Stimulated activated CD8-positive, alpha-beta memory T cell treated with anti-CD3 and anti-CD28 coated beads, Interleukin-4, amount 100 ng/mL, for 48 hours (primary cell): Measurements from ENCODE around the gene CHGA.

Experiments used
- DNase-seq: peaks from one replicate; pipeline ENCODE4 v3.0.0-alpha.2; 2020

CHGA gene, protein sequence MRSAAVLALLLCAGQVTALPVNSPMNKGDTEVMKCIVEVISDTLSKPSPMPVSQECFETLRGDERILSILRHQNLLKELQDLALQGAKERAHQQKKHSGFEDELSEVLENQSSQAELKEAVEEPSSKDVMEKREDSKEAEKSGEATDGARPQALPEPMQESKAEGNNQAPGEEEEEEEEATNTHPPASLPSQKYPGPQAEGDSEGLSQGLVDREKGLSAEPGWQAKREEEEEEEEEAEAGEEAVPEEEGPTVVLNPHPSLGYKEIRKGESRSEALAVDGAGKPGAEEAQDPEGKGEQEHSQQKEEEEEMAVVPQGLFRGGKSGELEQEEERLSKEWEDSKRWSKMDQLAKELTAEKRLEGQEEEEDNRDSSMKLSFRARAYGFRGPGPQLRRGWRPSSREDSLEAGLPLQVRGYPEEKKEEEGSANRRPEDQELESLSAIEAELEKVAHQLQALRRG

DNA sequence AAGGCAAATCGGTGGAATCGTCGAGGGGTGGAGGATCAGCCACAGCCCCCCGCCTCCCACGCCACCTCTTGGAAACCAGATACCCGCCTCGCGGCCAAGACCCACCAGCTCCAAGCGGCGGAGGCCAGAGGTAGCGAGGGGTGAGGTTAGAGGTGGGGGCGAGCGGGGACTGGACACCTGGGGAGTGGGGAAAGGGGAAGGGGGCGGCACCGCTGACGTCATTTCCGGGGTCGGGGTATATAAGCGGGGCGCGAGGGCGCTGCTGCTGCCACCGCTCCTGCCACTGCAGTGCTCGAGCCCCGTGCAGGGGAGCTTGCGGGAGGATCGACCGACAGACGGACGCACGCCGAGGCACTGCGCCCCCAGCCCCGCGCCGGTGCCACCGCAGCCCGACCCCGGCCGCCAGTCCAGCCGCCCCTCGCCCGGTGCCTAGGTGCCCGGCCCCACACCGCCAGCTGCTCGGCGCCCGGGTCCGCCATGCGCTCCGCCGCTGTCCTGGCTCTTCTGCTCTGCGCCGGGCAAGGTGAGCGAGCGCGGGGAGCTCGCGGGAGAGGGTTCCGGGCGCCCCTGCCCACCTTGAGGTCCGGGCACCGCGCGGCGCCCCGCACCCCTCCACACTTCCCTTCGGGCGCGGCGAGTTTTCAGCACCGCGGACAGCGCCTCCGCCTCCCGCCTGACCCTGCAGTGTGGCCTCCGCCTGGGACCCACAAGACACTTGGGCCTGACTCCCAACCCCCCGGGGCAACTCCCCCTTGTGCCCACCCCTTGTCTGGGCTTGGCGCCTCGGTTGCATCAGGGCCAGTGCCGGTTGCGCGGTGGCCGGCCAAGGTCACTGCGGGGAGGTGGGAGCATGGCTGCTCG, at the start of gene CHGA:
CHGA (plus strand) TSS at position 268 of the 861 bp plus-strand sequence; CDS start at position 478, 210 bp downstream.
- DNase-seq: peak; percentile 76

DNA sequence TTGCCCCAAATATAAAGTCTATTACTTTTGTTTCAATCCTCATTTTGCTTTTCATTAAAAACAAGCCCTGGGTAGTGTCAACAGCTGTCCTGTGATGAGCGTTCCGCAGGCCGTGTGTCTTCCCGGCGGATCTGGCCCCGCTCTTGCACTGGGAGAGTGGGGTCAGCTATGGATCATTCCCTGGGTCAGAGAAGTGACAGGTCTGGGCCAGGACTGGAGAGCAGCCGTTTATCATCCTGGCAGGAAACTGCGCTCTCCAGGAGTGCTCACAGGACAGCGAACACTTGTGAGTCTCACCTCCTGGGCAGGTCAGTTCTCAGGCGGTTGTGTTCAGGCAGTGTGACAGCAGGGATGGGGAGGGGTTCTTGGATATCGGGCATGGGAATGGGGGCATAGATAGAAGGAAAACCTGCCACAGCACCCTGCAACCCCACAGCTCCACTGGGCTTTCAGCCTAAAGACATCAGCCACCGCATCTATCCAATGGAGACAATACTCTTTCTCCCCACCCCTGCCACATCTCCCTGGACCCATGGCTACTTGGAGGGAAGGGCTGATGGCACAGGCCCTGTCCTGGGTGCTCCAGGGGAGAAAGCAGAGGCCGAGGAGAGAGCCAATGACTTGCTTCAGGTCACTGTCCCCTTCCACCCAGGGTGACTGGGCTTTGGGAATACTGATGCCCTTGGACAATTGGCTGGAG, 47.8 kb upstream of the CHGA start:
- DNase-seq: no peak

DNA sequence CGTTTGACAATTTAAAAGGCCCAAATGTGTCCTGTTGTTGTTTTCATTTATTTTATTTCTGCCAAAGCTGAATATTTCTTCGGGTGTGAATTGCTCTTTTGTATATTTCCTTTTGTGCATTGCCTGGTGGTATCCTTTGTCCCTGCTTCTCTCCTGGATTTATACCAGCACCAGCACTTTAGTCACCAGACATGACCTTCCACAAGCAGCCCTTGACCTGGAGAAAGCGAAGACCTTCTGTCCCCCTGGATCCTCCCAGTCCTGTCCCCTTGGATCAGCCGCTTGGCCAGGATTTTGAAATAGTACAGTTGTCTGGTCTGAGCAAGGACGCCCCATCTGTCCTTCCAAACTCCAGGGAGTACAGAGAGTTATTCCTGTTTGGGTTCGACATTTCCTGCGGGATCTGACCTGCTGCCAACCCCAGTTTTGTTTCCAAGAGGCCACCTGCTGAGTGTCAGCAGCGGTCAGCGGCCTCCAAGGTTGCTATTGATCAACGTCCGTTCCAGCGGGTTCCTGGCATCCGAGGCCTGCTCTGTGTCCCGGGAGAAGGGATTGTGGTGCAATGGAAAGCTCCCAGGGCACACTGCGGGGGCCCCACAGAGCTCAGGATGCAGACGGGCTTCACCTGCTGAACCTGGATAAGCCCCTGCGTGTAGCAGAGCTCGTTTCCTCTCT, 45.1 kb upstream of the CHGA start:
- no peak for DNase-seq

DNA sequence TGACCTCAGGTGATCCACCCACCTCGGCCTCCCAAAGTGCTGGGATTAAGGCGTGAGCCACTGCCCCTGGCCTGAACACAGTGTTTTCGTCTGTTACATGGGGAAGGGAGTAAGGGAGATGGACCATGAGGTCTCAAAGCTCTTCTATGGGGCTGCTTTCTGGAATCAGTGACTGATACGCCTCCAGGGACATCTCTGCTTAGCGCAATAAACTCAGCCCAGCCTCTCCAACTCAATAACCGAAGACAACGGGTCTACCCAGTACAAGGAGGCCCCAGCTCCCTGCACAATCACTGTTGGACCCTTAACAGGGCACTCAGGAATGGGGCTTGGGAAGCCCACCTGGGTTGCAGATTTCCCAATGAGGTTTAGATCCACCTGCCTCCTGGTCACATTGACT, 42.6 kb upstream of the CHGA start:
- DNase-seq: no peak

DNA sequence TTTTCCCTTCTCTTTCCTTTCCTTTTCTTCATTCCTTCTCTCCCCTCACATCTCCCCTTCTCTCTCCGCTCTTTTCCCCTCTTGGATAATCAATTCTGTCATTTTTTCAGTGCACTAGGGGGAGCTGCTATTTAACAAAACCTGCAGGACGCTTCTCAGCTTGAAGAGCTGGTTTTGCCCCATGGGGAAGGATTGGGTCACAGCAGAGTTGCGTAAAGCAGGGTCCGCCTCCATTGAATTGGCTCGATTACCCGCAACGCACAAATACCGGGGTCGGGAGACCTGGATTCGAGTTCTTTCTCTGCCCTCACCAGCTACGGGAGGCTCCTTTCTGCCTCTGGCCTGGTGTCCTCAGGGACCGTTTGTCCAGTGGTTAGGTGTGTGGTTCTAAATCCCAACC, 42.1 kb upstream of the CHGA start:
- DNase-seq: no peak

DNA sequence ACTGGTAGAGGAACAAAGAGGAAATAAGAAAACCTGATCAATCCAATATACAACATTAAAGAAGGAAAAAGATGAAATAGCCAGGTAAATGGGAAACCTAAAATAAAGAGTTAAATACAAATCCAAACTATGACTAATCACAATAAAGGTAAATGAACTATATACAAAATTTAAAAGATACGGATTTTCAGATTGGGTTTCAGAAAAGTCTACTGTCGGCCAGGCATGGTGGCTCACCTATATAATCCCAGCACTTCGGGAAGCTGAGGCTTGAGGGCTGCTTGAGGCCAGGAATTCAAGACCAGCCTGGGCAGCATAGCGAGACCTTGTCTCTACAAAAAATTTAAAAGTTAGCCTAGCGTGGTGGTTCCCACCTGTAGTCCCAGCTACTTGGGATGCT, 39.9 kb upstream of the CHGA start:
- DNase-seq: no peak

DNA sequence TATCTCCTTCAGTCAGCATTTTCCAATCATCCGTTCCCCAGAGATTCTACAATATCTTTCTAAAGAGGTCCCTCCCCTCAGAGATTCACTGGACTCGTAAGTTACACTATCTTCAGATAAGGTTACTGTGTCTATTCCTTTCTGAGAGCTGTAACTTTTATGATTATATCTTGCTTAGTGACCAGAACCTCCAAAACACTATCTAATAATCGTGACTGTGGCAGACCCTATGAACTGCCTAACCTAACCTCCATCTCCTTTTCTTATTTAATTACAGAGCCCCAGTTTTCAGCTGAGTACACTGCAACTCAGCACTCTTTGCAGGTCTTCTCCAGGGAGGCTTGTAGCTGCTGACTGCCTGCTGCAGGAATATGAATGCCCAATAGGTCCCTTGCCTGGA, 38.5 kb upstream of the CHGA start:
- DNase-seq: no peak

DNA sequence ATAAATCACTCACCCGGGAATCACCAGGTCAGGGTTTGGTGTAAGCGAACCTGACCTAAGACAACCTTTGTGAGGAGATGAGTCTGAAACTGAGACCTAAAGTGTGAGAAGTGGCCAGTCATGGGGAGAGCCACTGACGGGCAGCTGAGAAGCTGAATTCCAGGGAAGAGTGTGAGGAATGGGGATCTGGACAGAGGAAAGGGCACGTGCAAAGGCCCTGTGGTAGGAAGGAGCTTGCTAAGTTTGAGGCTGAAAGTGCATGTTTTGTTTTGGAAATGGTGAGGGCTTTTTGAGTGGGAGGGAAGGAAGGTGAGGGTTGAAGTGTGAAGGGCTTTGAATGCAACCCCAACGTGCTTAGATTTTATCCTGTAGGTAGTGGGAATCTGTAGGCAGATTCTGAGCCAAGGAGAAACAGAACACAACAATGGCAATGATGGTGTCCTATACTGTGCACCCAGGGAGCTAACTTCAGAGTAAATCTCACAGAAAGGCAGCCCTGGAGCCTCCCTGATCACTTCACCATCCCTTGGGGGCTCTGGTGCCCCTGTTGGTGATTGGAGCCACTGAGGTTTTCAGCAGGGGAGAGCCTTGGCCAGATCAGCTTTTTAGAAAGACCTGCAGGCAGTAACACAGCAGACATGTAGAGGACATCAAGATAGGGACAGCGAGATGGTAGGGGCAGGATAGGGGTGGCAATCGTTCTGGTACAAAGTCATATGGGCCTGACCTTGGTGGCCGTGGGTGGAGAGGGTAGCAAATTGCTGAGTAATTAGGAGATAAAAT, 37.5 kb upstream of the CHGA start:
- no peak for DNase-seq

DNA sequence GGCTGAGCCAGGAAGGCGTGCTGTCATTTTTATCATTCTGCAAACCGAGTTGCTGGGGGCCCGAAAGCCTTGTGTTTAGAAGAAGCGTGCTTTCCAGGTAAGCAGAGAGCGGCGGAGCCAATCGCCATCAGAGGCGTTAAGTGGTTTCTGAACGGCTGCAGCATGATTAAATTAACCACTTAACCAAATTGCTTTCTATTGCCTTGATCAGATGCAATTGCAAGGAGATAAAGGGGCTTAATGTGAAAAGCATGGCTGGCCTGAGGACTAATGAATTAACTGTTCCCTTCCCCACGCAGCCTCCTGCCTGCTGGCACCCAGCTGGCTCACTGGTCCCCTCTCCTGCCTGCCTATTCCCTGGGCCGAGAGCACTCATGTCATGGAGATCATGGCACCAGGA, 36.6 kb upstream of the CHGA start:
- no peak for DNase-seq

DNA sequence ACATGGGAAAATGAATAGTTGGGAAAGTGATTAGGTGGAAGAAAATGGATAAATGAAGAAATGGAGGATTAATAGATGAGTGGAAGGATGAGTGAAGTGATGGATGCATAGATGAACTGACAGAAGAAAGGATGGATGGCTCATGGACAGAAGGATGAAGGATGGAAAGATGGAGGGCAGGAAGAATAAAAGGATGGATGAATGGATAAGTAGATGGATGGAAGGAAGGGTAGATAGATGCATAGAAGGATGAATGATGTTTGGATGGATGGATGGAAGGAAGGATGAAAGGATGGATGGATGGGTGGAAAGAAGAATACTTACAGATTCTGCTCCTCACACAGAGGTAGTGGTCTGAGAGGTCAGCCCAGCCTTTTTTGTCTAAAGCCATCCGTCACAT, 35.8 kb upstream of the CHGA start:
- no peak for DNase-seq

DNA sequence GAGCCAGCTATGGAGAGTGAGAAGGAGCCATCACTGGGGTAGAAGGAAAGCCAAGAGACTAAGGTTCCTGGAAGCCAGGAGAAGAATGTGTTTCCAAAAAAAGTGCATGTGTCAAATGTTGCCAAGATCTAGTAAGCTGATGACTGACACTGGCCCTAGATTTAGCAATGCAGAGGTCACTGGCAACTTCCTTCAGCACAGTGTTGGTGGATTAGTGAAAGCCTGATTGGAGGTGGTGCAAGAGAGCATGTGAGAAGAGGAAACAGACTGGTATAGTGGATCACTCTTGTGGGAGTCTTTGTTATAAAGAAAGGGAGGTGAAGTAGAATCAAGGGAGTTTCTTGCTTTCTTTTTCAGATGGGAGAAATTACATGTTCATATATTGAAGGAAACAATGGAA, 34.1 kb upstream of the CHGA start:
- DNase-seq: no peak

DNA sequence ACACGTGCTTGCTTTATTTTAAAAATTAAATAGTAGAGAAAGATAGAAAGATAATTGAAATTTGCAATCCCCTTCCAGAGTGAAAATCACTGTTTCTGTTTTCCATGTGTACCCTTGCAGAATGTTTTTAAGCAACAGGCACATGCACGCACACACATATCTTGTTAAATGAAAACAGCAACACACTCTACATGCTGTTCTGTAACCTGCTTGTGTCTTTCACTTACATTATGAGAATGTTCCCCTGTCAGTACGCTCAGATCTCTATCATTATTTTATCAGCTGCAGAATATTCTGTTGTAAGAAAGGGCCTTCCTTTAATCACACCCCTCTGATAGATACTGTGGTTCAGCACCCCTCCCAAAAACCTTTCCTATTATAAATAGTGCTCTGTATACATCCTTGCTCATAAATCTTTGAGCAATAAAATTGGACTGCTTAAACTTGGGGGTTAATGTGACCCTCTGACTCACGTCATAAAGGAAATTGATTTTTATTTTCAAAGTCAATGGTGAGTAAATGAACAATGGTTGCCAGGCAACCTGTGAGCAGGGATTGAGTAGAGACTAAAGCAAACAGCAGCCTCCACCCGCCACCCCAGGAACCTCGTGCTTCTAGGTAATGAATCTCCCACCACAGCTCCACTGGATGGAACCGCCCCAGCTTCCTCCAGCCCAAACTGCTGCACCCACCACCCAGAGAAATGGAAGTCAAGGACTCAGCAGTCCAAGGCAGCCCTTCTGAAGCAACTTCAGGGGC, 31.9 kb upstream of the CHGA start:
- no peak for DNase-seq

DNA sequence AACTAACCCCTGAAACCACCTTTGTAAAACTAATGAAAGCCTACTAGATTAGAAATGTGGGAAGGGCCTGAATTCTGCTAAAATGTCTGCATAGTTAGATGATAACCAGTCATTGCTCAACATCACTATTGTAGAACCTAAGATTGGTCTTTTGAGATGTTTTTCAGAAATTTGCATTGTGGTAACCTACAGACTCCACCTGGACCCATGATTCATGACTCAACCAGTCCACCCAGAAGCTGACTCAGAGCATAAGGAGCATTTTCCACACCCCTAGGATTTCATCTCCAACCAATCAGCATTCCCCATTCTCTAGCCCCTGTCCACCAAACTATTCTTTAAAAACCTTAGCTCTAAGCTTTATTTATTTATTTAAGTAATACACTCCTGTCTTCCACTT, 30.4 kb upstream of the CHGA start:
- no peak for DNase-seq

DNA sequence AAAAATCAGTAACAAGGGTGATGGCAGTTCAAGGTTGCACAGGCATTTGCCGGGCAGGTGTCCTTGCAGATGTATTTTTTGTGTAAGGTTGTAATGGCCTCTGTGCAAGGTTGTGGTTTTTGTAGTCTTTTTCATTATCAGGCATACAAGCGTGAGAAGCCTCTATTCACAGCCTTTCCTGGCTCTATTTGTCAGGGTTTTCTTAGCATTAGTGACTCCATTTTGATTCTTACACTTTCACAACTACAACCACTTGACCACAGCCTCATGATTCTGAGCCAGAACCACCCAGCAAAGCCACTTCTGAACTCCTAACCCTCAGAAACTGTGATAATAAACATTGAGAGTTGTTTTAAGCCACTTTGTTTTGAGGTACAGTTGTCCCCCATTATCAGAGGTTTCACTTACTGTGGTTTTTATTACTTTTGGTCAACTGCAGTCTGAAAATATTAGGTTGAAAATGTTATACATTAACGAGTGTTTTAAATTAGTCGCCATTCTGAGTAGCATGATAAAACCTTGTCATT, 27.5 kb upstream of the CHGA start:
- DNase-seq: no peak

DNA sequence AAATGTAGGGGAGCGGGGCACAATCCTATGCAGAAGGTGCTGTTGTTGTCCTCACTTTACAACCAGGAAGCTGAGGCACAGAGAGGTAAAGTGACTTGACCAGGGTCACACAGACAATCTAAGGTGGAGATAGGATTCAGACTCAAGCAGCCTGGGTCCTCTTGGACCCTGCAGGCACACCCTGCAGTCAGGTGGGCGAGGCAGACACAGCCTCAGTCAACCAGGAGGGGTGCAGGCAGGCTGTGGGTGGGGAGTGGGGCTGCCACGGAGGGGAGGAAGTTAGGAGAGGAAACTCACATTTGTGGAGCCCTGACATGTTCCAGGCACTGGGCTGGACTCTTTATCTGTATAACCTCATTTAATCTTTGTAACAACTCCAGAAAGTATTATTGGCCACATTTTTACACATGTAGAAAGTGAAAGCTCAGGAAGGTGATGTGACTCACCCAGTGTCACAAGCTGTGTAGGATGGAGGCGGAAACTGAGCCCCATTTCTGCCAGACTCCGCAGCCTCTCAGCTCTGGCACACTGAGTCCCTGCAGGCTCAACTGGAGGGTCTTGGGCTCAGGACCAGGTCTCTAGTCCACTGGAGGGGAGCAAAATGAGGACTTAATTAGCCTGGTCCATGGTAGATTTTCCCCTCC, 24.9 kb upstream of the CHGA start:
- peak; percentile 64 for DNase-seq

DNA sequence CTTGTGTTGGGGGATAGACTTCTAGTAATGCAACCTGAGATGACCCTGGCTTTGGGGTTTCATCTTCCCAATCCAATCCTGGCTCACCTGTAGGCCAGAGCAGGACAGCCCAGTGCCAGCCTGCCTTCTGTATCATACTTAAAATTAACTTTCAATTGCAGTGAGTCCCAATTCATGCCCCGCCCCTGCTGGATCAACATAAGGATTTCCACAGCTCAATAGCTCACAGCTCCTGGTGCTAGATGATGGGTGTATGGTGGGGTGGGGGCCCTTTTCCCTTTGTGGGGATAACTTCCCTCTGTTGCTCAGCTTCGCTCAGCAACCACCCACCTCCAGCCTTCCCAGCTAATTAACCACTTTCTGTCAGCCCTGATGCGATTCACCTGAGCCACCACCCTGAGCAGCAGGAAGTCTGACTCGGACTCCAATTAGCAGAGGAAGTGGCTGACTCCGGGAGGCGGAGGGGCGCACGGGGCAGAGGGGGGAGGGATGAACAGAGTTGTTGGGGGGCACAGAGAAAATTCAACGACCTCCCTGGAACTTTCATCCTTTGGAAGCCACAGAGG, 24.3 kb upstream of the CHGA start:
- no peak for DNase-seq

DNA sequence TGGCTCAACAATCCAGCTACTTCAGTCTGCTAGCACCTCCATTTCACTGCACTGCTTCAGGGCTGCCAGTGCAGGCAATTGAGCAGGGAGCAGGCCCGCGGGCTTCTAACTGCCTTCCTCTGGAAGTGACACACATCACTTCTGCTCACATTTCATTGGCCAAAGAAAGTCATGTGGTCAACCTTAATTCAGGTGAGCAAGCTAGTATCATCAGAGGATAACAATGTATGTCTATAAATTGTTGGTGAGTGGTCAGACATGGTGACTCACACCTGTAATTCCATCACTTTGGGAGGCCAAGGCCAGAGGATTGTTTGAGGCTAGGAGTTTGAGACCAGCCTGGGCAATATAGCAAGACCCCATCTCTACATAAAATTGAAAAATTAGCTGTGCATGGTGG, 22.3 kb upstream of the CHGA start:
- DNase-seq: no peak

DNA sequence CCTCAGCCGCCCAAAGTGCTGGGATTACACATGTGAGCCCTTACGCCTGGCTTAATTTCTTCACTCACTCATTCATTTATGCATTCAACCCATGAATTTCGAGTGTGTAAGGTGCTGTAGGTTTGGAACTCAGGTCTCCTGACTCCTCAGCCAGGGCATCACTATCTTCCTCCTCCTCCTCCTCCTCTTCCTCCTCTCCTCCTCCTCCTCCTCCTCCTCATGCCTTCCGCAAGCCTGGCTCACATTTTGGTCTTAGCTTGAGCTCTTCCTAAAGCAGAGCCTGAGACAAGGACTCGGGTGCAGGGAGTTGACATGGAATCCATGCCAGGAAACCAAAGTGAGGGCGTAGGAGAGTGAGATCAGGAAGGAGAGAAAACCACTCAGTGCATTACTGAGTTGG, 20.8 kb upstream of the CHGA start:
- DNase-seq: no peak

DNA sequence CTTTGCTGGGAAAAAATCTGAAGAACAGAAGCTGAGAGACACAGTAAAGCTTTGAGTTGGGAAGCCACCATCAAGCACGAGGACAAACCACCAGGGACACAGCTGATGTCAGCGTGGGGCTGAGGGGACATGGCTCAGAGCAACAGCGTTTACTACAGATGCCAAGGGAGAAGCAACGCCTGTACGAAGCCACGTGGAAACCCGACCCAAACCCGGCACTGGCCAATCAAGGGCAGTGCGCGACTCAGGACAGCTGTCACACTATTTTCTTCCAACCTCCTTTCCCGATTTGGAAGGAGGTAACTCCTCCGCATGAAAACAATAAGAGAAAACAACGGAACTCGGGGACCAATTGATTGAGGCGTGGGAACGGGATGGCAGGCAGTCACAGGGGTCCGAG, 20.2 kb upstream of the CHGA start:
- no peak for DNase-seq

DNA sequence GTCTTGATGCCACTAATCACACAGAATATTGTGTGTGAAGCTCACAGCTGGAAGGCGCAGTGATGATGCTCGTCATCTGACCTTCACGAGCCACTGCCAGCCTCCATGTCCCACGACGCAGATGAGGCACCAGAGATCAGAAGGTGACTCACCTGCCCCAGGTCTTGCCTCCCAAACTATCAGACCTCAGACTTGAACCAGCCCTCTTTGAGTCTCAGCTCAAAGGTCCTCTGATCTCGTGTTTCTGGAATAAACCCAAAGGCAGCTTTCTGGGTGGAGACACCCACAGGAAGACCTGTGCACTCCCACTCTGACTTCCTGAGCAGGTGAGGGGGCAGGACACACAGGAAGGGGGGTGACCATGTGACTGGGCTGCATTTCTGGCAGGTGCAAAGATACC, 19.6 kb upstream of the CHGA start:
- peak; percentile 32 for DNase-seq
